Frontal cortex (tissue), 4 donors: Measurements from ENCODE around the gene MAP1LC3B2. TPM values are rescaled to one million over a fixed set of nuclear protein-coding genes. Genes with fewer than 3 reads are reported as not detected.

ENCODE experiments used
- DNase-seq, 2 donors: peaks; one replicate each; pipeline ENCODE4 v3.0.0; 2012; ENCODE audit warnings: low spot score in 2 of 2
- FAIRE-seq: peaks from 2 replicates; lab custom pipeline; 2012; peaks lifted over from hg19 to GRCh38; lab: Jason Lieb, UNC
- total RNA-seq: library from RNA; depleted of rRNA; stranded (reverse); fragments of >200 nt; gene quantifications from one replicate; pipeline ENCODE4 v1.2.3, GENCODE V29; 2014
- donor health status: control.
- donor health status: control.
- donor health status: control.

Gene MAP1LC3B2
- total RNA-seq = 0.82 TPM

GRCh38 chr12:116559162-116559935, at the start of gene MAP1LC3B2:
Gene MAP1LC3B2 (plus strand): TSS chr12:116559381. CDS start chr12:116575943, 16,562 bp downstream.
- DNase-seq (no peak), FAIRE-seq (no peak)

GRCh38 chr12:116513944-116514343, 45.2 kb upstream of the MAP1LC3B2 start:
- DNase-seq = no peak
- FAIRE-seq = no peak

GRCh38 chr12:116515684-116516083, 43.5 kb upstream of the MAP1LC3B2 start:
- no peak for DNase-seq
- FAIRE-seq = no peak

GRCh38 chr12:116516657-116517056, 42.5 kb upstream of the MAP1LC3B2 start:
- DNase-seq (no peak), FAIRE-seq (no peak)

- DNase-seq = no peak
- no peak for FAIRE-seq
These were observed 41.6 kb upstream of the MAP1LC3B2 start for GRCh38 chr12:116517431-116518045.

GRCh38 chr12:116520225-116520760, 38.9 kb upstream of the MAP1LC3B2 start:
- FAIRE-seq = no peak

GRCh38 chr12:116520801-116521471, 38.2 kb upstream of the MAP1LC3B2 start:
- DNase-seq = no peak
- FAIRE-seq = no peak

More at GRCh38 chr12:116520225-116520760, 38.9 kb upstream of the MAP1LC3B2 start:
- no peak for DNase-seq

- FAIRE-seq (no peak), DNase-seq (no peak)
These were observed 34.9 kb upstream of the MAP1LC3B2 start for GRCh38 chr12:116524311-116524710.

- no peak for DNase-seq
- FAIRE-seq = no peak
These were observed 34.2 kb upstream of the MAP1LC3B2 start for GRCh38 chr12:116524964-116525379.

GRCh38 chr12:116525418-116526001, 33.7 kb upstream of the MAP1LC3B2 start:
- no peak for DNase-seq
- FAIRE-seq = no peak

GRCh38 chr12:116528065-116528464, 31.1 kb upstream of the MAP1LC3B2 start:
- DNase-seq = no peak
- no peak for FAIRE-seq

- DNase-seq (no peak), FAIRE-seq (no peak)
These were observed 30.7 kb upstream of the MAP1LC3B2 start for GRCh38 chr12:116528498-116528897.

- FAIRE-seq = no peak
These were observed 30.1 kb upstream of the MAP1LC3B2 start for GRCh38 chr12:116529048-116529447.

GRCh38 chr12:116529686-116530085, 29.5 kb upstream of the MAP1LC3B2 start:
- FAIRE-seq (no peak), DNase-seq (no peak)

More at GRCh38 chr12:116529048-116529447, 30.1 kb upstream of the MAP1LC3B2 start:
- no peak for DNase-seq

GRCh38 chr12:116532428-116532827, 26.8 kb upstream of the MAP1LC3B2 start:
- FAIRE-seq (no peak), DNase-seq (no peak)

- DNase-seq = no peak
- FAIRE-seq = no peak
These were observed 26.2 kb upstream of the MAP1LC3B2 start for GRCh38 chr12:116532986-116533342.

- peak; percentile 44 to 82 for DNase-seq
- FAIRE-seq = no peak
These were observed 25.6 kb upstream of the MAP1LC3B2 start for GRCh38 chr12:116533343-116534251.

GRCh38 chr12:116534311-116535121, 24.7 kb upstream of the MAP1LC3B2 start:
- DNase-seq (peak in 1 of 2 donors; percentile 31), FAIRE-seq (no peak)
